WTC11 (cell line): ENCODE results near the gene SLC20A1. TPM values are rescaled to one million over a fixed set of nuclear protein-coding genes. Genes with fewer than 3 reads are reported as not detected.
A peak's percentile ranks its signal among the peaks of the same experiment; 100 is the strongest.

Experiments
- ATAC-seq: fragments of 200-7000 bp; cut with Tn5 transposase; 2 replicates; pipeline ENCODE4 v1.10.0; 2021; ENCODE audit warnings: mild to moderate bottlenecking, moderate library complexity
- CTCF ChIA-PET: fragments of 300-600 bp; sonication (Branson Sonifier 250); formaldehyde crosslinking; loops from one replicate; lab custom pipeline; 2021; ENCODE audit warnings: antibody characterized with exemption; lab: Charles Lee
- POLR2A ChIA-PET: fragments of 350-600 bp; sonication (Branson Sonifier 250); formaldehyde crosslinking; loops from one replicate; lab custom pipeline; 2021; ENCODE audit warnings: antibody characterized with exemption; lab: Charles Lee
- DNase-seq: peaks from one replicate; pipeline ENCODE4 v3.0.0; 2021; ENCODE audit warnings: low spot score
- H3K27ac Mint-ChIP-seq: 2 replicates; pipeline ENCODE4 v1.8.0; 2021; ENCODE audit warnings: mixed read lengths
- H3K27me3 Mint-ChIP-seq: 2 replicates; pipeline ENCODE4 v1.8.0; 2021; ENCODE audit warnings: low read depth, mild to moderate bottlenecking, moderate library complexity, mixed read lengths
- H3K36me3 Mint-ChIP-seq: 2 replicates; pipeline ENCODE4 v1.8.0; 2021; ENCODE audit warnings: mixed read lengths
- H3K4me1 Mint-ChIP-seq: 2 replicates; pipeline ENCODE4 v1.8.0; 2022; ENCODE audit warnings: mixed read lengths
- H3K4me3 Mint-ChIP-seq: 2 replicates; pipeline ENCODE4 v1.8.0; 2021; ENCODE audit warnings: mild to moderate bottlenecking, moderate library complexity, mixed read lengths
- H3K9me3 Mint-ChIP-seq: 2 replicates; pipeline ENCODE4 v1.8.0; 2021; ENCODE audit warnings: mixed read lengths
- AFF4 ChIP-seq: sonication (generic); formaldehyde crosslinking; IDR thresholded peaks from 2 replicates; pipeline ENCODE4 v1.8.1; 2023; ENCODE audit warnings: mild to moderate bottlenecking, missing genetic modification reagents, borderline replicate concordance
- ATF3 ChIP-seq: sonication (generic); formaldehyde crosslinking; conservative IDR thresholded peaks from 2 replicates; pipeline ENCODE4 v1.8.1; 2022; ENCODE audit warnings: mild to moderate bottlenecking, missing genetic modification reagents
- NFE2L1 ChIP-seq: sonication (generic); formaldehyde crosslinking; IDR thresholded peaks from 2 replicates; pipeline ENCODE4 v1.8.1; 2023; ENCODE audit warnings: missing genetic modification reagents
- PRDM15 ChIP-seq: sonication (generic); formaldehyde crosslinking; IDR thresholded peaks from 2 replicates; pipeline ENCODE4 v1.8.0; 2022; ENCODE audit warnings: missing genetic modification reagents
- PRRX2 ChIP-seq: fragments of 250-450 bp; sonication (Bioruptor Pico); IDR thresholded peaks from 2 replicates; pipeline ENCODE4 v1.8.0; 2021; ENCODE audit warnings: mild to moderate bottlenecking
- RELA ChIP-seq: sonication (generic); formaldehyde crosslinking; IDR thresholded peaks from 2 replicates; pipeline ENCODE4 v1.8.1; 2022; ENCODE audit warnings: missing genetic modification reagents, mild to moderate bottlenecking, borderline replicate concordance
- USF1 ChIP-seq: sonication (generic); formaldehyde crosslinking; IDR thresholded peaks from 2 replicates; pipeline ENCODE4 v1.8.0; 2022; ENCODE audit warnings: mild to moderate bottlenecking, missing genetic modification reagents
- ZNF121 ChIP-seq: sonication (generic); formaldehyde crosslinking; IDR thresholded peaks from 2 replicates; pipeline ENCODE4 v1.8.0; 2023; ENCODE audit warnings: missing genetic modification reagents
- ZNF138 ChIP-seq: sonication (generic); formaldehyde crosslinking; conservative IDR thresholded peaks from 2 replicates; pipeline ENCODE4 v1.8.1; 2022; ENCODE audit warnings: mild to moderate bottlenecking, moderate library complexity, missing genetic modification reagents
- total RNA-seq: library from RNA; stranded (reverse); gene quantifications from 3 replicates; pipeline ENCODE4 v1.2.3, GENCODE V29; 2021

SLC20A1 gene
- total RNA-seq, 1 experiment from 2014 or later: 59.9 TPM

GRCh38 chr2:112648081-112648480 lies 2.3 kb downstream of the SLC20A1 start:
- Mint-ChIP-seq H3K9me3 (no peaks in the 10 kb centered on the region), H3K27me3 (peaks cover 13% of the 10 kb centered on the region), H3K4me3 (peak overlapping the region; percentile 83; the same call in 1 of the 2 replicates), H3K36me3 (peaks cover 58% of the 10 kb centered on the region), H3K27ac (no peak overlapping the region), H3K4me1 (peaks cover 30% of the 10 kb centered on the region)
- CTCF ChIA-PET: interaction anchor here (4.6 kb wide), 1 partner anchor 20 kb away, joined by 77 read pairs; no protein-coding TSS in a partner anchor
- TF ChIP-seq ZNF121 (CRISPR knock-in tag): no peak
- no peak for TF ChIP-seq PRRX2
- POLR2A ChIA-PET: no interaction called here
- no peak for ATAC-seq
- no peak for DNase-seq

- no peak for DNase-seq
- no peaks in the 10 kb centered on the region for H3K9me3 Mint-ChIP-seq
- H3K27me3 Mint-ChIP-seq: no peaks in the 10 kb centered on the region
- peaks cover 85% of the 10 kb centered on the region for H3K36me3 Mint-ChIP-seq
- TF ChIP-seq NFE2L1: no peak
- no peak for TF ChIP-seq ATF3 (CRISPR knock-in tag)
- TF ChIP-seq, all 79 proteins: peak for 0
- Mint-ChIP-seq H3K4me1 (no peaks in the 10 kb centered on the region), H3K27ac (no peak overlapping the region), H3K4me3 (no peak overlapping the region)
- no peak for ATAC-seq
- POLR2A ChIA-PET: interaction anchor here (0.7 to 0.9 kb wide), 2 partner anchors 10 to 12 kb away, joined by 3 read pairs; no protein-coding TSS in a partner anchor
- CTCF ChIA-PET: no interaction called here
Observed at GRCh38 chr2:112656679-112657078, 10.9 kb downstream of the SLC20A1 start.

- ATAC-seq: no peak
- no peak for DNase-seq
- CTCF ChIA-PET: interaction anchor here (0.9 kb wide), 1 partner anchor 32 kb away, joined by 3 read pairs; no protein-coding TSS in a partner anchor
- no peak overlapping the region for H3K27ac Mint-ChIP-seq
- TF ChIP-seq USF1 (CRISPR knock-in tag): no peak
- TF ChIP-seq RELA: no peak
- no peak for TF ChIP-seq AFF4 (CRISPR knock-in tag)
- TF ChIP-seq, all 79 proteins: peak for 0
- Mint-ChIP-seq H3K9me3 (no peaks in the 10 kb centered on the region), H3K4me3 (no peak overlapping the region), H3K36me3 (peaks cover 83% of the 10 kb centered on the region), H3K27me3 (no peaks in the 10 kb centered on the region), H3K4me1 (no peaks in the 10 kb centered on the region)
- POLR2A ChIA-PET: no interaction called here
Observed at GRCh38 chr2:112658301-112658700, 12.6 kb downstream of the SLC20A1 start.

GRCh38 chr2:112658839-112659667 lies 13.3 kb downstream of the SLC20A1 start:
- TF ChIP-seq PRDM15 (CRISPR knock-in tag) (peak; percentile 29; the same call in 1 of the 2 replicates), ZNF138 (CRISPR knock-in tag) (no peak)
- no peak overlapping the region for H3K27ac Mint-ChIP-seq
- POLR2A ChIA-PET: no interaction called here
- no peaks in the 10 kb centered on the region for H3K27me3 Mint-ChIP-seq
- no peak for DNase-seq
- H3K4me3 Mint-ChIP-seq: no peak overlapping the region
- no peak for ATAC-seq
- H3K9me3 Mint-ChIP-seq: no peaks in the 10 kb centered on the region
- CTCF ChIA-PET: interaction anchor here (0.9 kb wide), 1 partner anchor 31 kb away, joined by 3 read pairs; no protein-coding TSS in a partner anchor
- no peaks in the 10 kb centered on the region for H3K4me1 Mint-ChIP-seq
- peaks cover 85% of the 10 kb centered on the region for H3K36me3 Mint-ChIP-seq
